Right lung (tissue), 5 donors: ENCODE data around the gene PTPRD. TPM values are rescaled to one million over a fixed set of nuclear protein-coding genes. Genes with fewer than 3 reads are reported as not detected.

Source experiments
- DNase-seq, 2 donors: peaks; one replicate each; pipeline ENCODE4 v3.0.0-alpha.2; 2013
- polyA plus RNA-seq, 5 donors: library from polyadenylated mRNA; unstranded; fragments of 120-200 nt; gene quantifications; one replicate each; pipeline versions ENCODE4 v1.2.1 to v1.2.3, GENCODE V29; 2013; ENCODE audit warnings: inconsistent platforms in 1 of 5, low replicate concordance in 1 of 5; ENCODE audit not compliant: insufficient read length in 5 of 5, insufficient read depth in 1 of 5

Gene PTPRD
- polyA plus RNA-seq, 5 donors = 117 to 156 (median 130) TPM

GRCh38 chr9:8268216-8268878, 2344.5 kb downstream of the PTPRD start:
- peak; percentile 79 to 80 for DNase-seq

GRCh38 chr9:8267636-8268035, 2345.2 kb downstream of the PTPRD start:
- DNase-seq = no peak

GRCh38 chr9:8266861-8267260, 2345.9 kb downstream of the PTPRD start:
- DNase-seq = no peak

GRCh38 chr9:8265281-8265680, 2347.5 kb downstream of the PTPRD start:
- DNase-seq = peak; percentile 56 to 75
